Measurements from ENCODE around the gene NT5DC1. TPM values are rescaled to one million over a fixed set of nuclear protein-coding genes. Genes with fewer than 3 reads are reported as not detected.

The NT5DC1 gene
- total and polyA plus RNA-seq, 10 of the 15 experiments (the other 5 are each of a cell fraction or from before 2014, with no cell fraction given): 40.8 to 140 (median 66.8) TPM

DNA sequence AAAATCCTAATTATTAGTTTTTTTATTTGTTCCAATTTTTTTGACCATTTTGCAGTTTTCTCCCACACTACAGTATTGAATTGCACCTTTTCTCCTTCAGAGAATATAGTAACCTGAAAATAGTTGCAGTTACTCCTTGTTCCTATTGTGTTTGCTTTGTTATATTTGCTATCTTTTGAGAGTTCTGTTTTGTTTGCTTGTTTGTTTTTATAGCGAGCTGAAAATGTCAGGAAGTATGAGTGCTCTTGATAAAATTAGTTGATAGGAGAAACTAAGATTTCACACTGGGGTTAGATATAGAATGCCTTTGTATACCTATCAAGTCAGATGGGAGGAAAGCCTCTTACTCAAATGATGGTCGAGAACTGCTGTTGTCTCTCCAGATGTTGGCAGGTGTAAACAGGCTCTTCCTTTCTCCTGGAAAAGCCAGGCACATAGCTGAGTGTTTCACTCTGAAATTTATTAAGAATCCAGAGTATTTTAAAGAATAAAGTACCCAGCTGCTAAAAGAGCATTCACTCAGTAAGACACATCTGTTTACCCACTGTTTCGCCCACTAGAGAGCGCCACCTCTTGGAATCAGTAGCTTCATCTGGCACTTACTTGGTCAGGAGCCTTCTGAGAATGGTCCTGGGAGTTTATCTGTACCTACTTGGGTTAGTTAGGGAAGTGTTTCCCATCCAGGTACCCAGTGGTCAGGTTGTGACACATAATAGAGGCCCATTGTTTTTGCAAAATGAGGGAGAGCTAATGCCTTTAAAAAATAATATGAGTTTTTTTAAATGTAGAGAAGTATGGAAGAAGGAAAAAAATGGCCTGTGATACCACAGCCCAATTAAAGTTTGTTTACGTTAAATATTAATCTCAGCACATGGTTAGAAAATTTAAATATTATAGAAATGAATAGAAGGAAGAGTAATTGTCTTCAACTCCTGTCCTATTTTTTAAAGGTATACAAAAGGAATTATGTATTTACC, 11.2 kb downstream of the NT5DC1 start:
- RAD21 ChIA-PET (ENCODE audit: unreplicated experiment): interaction anchor here (0.6 to 3.4 kb wide), 13 partner anchors 10 to 140 kb away, joined by 3 to 32 read pairs (median 4); no protein-coding TSS in a partner anchor
- H3K4me3 ChIP-seq: no peak overlapping the region
- in situ Hi-C loops (cut with MboI) (no loop called here), intact Hi-C loops (cut with micrococcal nuclease; ENCODE audit: unreplicated experiment) (loop anchor here (5.0 kb wide), 1 partner anchor 450 kb away; no protein-coding TSS in a partner anchor)
- SMC1A ChIA-PET (ENCODE audit: uncharacterized antibody, unreplicated experiment): interaction anchor here (0.6 to 4.5 kb wide), 19 partner anchors 9 to 1225 kb away, joined by 3 to 51 read pairs (median 3); partner anchors contain the start of gene FRK
- POLR2A ChIA-PET: interaction anchor here (0.6 to 1.8 kb wide), 4 partner anchors 101 to 1458 kb away, joined by 3 to 7 read pairs (median 4); no protein-coding TSS in a partner anchor
- H3K27me3 ChIP-seq (replicated peaks in 1 of 2; ENCODE audit: control insufficient read depth in 2 of 2, insufficient read depth in 2 of 2, low read length in 1 of 2): no peaks in the 10 kb centered on the region
- H4K20me1 ChIP-seq (ENCODE audit: control insufficient read depth, insufficient read depth): no peaks in the 10 kb centered on the region
- H3K4me1 ChIP-seq (ENCODE audit: control insufficient read depth, insufficient read depth, low read length): peaks cover 2% of the 10 kb centered on the region; the same call in 1 of the 2 replicates
- peaks cover 6% of the 10 kb centered on the region for H3K79me2 ChIP-seq (ENCODE audit: control insufficient read depth, insufficient read depth, low read length)
- TF ChIP-seq, protein P1, sequence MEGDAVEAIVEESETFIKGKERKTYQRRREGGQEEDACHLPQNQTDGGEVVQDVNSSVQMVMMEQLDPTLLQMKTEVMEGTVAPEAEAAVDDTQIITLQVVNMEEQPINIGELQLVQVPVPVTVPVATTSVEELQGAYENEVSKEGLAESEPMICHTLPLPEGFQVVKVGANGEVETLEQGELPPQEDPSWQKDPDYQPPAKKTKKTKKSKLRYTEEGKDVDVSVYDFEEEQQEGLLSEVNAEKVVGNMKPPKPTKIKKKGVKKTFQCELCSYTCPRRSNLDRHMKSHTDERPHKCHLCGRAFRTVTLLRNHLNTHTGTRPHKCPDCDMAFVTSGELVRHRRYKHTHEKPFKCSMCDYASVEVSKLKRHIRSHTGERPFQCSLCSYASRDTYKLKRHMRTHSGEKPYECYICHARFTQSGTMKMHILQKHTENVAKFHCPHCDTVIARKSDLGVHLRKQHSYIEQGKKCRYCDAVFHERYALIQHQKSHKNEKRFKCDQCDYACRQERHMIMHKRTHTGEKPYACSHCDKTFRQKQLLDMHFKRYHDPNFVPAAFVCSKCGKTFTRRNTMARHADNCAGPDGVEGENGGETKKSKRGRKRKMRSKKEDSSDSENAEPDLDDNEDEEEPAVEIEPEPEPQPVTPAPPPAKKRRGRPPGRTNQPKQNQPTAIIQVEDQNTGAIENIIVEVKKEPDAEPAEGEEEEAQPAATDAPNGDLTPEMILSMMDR (IDR thresholded peaks at IDR 0.05 in 2 of 3, conservative IDR thresholded peaks at IDR 0.05 in 1 of 3; ENCODE audit: control insufficient read depth in 2 of 3, extremely low read depth in 1 of 3, insufficient read depth in 1 of 3, low read depth in 3 of 3, low read length in 3 of 3): peak; percentile 59 to 78 (median 74)
- TF ChIP-seq RAD21 (IDR thresholded peaks at IDR 0.05; ENCODE audit: insufficient read depth, low read depth, low read length) (peak; percentile 65), SMC3 (IDR thresholded peaks at IDR 0.05; ENCODE audit: borderline replicate concordance, low read length) (peak; percentile 52; the same call in 1 of the 2 replicates), EGR1 (IDR thresholded peaks at IDR 0.05; ENCODE audit: borderline replicate concordance in 1 of 2, low read depth in 2 of 2, low read length in 2 of 2) (no peak)
- TF ChIP-seq, protein P2, sequence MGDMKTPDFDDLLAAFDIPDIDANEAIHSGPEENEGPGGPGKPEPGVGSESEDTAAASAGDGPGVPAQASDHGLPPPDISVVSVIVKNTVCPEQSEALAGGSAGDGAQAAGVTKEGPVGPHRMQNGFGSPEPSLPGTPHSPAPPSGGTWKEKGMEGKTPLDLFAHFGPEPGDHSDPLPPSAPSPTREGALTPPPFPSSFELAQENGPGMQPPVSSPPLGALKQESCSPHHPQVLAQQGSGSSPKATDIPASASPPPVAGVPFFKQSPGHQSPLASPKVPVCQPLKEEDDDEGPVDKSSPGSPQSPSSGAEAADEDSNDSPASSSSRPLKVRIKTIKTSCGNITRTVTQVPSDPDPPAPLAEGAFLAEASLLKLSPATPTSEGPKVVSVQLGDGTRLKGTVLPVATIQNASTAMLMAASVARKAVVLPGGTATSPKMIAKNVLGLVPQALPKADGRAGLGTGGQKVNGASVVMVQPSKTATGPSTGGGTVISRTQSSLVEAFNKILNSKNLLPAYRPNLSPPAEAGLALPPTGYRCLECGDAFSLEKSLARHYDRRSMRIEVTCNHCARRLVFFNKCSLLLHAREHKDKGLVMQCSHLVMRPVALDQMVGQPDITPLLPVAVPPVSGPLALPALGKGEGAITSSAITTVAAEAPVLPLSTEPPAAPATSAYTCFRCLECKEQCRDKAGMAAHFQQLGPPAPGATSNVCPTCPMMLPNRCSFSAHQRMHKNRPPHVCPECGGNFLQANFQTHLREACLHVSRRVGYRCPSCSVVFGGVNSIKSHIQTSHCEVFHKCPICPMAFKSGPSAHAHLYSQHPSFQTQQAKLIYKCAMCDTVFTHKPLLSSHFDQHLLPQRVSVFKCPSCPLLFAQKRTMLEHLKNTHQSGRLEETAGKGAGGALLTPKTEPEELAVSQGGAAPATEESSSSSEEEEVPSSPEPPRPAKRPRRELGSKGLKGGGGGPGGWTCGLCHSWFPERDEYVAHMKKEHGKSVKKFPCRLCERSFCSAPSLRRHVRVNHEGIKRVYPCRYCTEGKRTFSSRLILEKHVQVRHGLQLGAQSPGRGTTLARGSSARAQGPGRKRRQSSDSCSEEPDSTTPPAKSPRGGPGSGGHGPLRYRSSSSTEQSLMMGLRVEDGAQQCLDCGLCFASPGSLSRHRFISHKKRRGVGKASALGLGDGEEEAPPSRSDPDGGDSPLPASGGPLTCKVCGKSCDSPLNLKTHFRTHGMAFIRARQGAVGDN (IDR thresholded peaks at IDR 0.05): no peak
- CTCF ChIA-PET: interaction anchor here (0.7 to 6.5 kb wide), 44 partner anchors 10 to 555 kb away, joined by 3 to 96 read pairs (median 4); partner anchors contain the start of genes COL10A1, FRK and NT5DC1
- no peak overlapping the region for H3K9ac ChIP-seq (ENCODE audit: control insufficient read depth, insufficient read depth, low read length)
- no peak overlapping the region for H3K27ac ChIP-seq (ENCODE audit: control insufficient read depth, insufficient read depth)
- no peak for FAIRE-seq
- 71% methylated on average over 5 of the region's 5 CpGs for WGBS (ENCODE audit: insufficient coverage, insufficient replicate concordance, low lambda C conversion rate, missing lambda C conversion rate)
- ATAC-seq: peak; percentile 90
- BruUV-seq (replicated peaks): no TSS peak
- no peak overlapping the region for H2AFZ ChIP-seq (ENCODE audit: control insufficient read depth, low read depth, low read length)
- DNase-seq (ENCODE audit: low read depth, low spot score): no peak
- H3K36me3 ChIP-seq (ENCODE audit: control insufficient read depth in 2 of 2, insufficient read depth in 2 of 2, low read length in 1 of 2): peaks cover 16 to 40% of the 10 kb centered on the region in 2 experiments
- H3K4me2 ChIP-seq (ENCODE audit: control insufficient read depth, insufficient read depth): no peak overlapping the region
- H3K9me3 ChIP-seq (replicated peaks; ENCODE audit: control insufficient read depth, insufficient read depth, low read length): no peaks in the 10 kb centered on the region

Data from GM12878 (cell line).